ENCODE data around the gene TRIM66.
A peak's percentile ranks its signal among the peaks of the same experiment; 100 is the strongest.

TRIM66 gene

GRCh38 chr11:8682303-8683114, at the start of gene TRIM66, which contains the start of gene RPL27A:
TRIM66 (minus strand) TSS chr11:8682665; CDS start chr11:8672274, 10,391 bp downstream.
RPL27A (plus strand) TSS chr11:8682792; CDS start chr11:8682814, 22 bp downstream.
- no peak for TF ChIP-seq CTCF (IDR thresholded peaks at IDR 0.05; ENCODE audit: low read depth, low read length)

GRCh38 chr11:8731647-8732323, 49.3 kb upstream of the TRIM66 start:
- no peak for TF ChIP-seq CTCF (IDR thresholded peaks at IDR 0.05; ENCODE audit: low read depth, low read length)
- no peak overlapping the region for H3K27ac ChIP-seq

More at GRCh38 chr11:8682303-8683114, at the start of gene TRIM66, which contains the start of gene RPL27A:
- H3K9me3 ChIP-seq (ENCODE audit: severe bottlenecking), result no peaks in the 10 kb centered on the region
- H3K36me3 ChIP-seq, result peaks cover 48% of the 10 kb centered on the region
- DNase-seq, result peak; percentile 98
- H3K4me3 ChIP-seq (ENCODE audit: low read depth, low read length), result peak within 1 kb of the TSS; percentile 86
- no peaks in the 10 kb centered on the region for H3K27me3 ChIP-seq (ENCODE audit: insufficient read depth, low read depth, severe bottlenecking)
- H3K27ac ChIP-seq, result peak within 1 kb of the TSS; percentile 97

GRCh38 chr11:8730697-8731020, 48.2 kb upstream of the TRIM66 start:
- H3K27ac ChIP-seq, result no peak overlapping the region
- no peak overlapping the region for H3K4me3 ChIP-seq (ENCODE audit: low read depth, low read length)
- no peaks in the 10 kb centered on the region for H3K27me3 ChIP-seq (ENCODE audit: insufficient read depth, low read depth, severe bottlenecking)
- no peaks in the 10 kb centered on the region for H3K9me3 ChIP-seq (ENCODE audit: severe bottlenecking)
- TF ChIP-seq CTCF (IDR thresholded peaks at IDR 0.05; ENCODE audit: low read depth, low read length), result no peak
- DNase-seq, result no peak
- peaks cover 30% of the 10 kb centered on the region for H3K36me3 ChIP-seq

More at GRCh38 chr11:8731647-8732323, 49.3 kb upstream of the TRIM66 start:
- Histone ChIP-seq H3K9me3 (ENCODE audit: severe bottlenecking) (no peaks in the 10 kb centered on the region), H3K36me3 (peaks cover 27% of the 10 kb centered on the region), H3K4me3 (ENCODE audit: low read depth, low read length) (no peak overlapping the region), H3K27me3 (ENCODE audit: insufficient read depth, low read depth, severe bottlenecking) (no peaks in the 10 kb centered on the region)
- DNase-seq, result no peak

- DNase-seq, result no peak
- no peaks in the 10 kb centered on the region for H3K9me3 ChIP-seq (ENCODE audit: severe bottlenecking)
- H3K27ac ChIP-seq, result no peak overlapping the region
- TF ChIP-seq CTCF (IDR thresholded peaks at IDR 0.05; ENCODE audit: low read depth, low read length), result no peak
- no peak overlapping the region for H3K4me3 ChIP-seq (ENCODE audit: low read depth, low read length)
- H3K36me3 ChIP-seq, result peaks cover 31% of the 10 kb centered on the region
- no peaks in the 10 kb centered on the region for H3K27me3 ChIP-seq (ENCODE audit: insufficient read depth, low read depth, severe bottlenecking)
These were observed 47.6 kb upstream of the TRIM66 start for GRCh38 chr11:8729837-8730696.

GRCh38 chr11:8729067-8729466, 46.6 kb upstream of the TRIM66 start:
- H3K9me3 ChIP-seq (ENCODE audit: severe bottlenecking), result no peaks in the 10 kb centered on the region
- peaks cover 37% of the 10 kb centered on the region for H3K36me3 ChIP-seq
- DNase-seq, result no peak
- no peak overlapping the region for H3K27ac ChIP-seq
- no peak overlapping the region for H3K4me3 ChIP-seq (ENCODE audit: low read depth, low read length)
- no peaks in the 10 kb centered on the region for H3K27me3 ChIP-seq (ENCODE audit: insufficient read depth, low read depth, severe bottlenecking)
- no peak for TF ChIP-seq CTCF (IDR thresholded peaks at IDR 0.05; ENCODE audit: low read depth, low read length)
